ENCODE data around the gene RAB43. TPM values are rescaled to one million over a fixed set of nuclear protein-coding genes. Genes with fewer than 3 reads are reported as not detected.
A peak's percentile ranks its signal among the peaks of the same experiment; 100 is the strongest.

Gene RAB43
- total RNA-seq, 2 donors from 2014 or later = 34.5 to 38.1 TPM

- no peaks in the 10 kb centered on the region for H3K9me3 ChIP-seq (ENCODE audit: control insufficient read depth, low read length)
- Mint-ChIP-seq H3K9me3 (peaks cover 5% of the 10 kb centered on the region), H3K4me3 (no peak overlapping the region), H3K36me3 (ENCODE audit: low read depth) (no peaks in the 10 kb centered on the region), H3K4me1 (peaks cover 10% of the 10 kb centered on the region), H3K27me3 (ENCODE audit: insufficient read depth) (peaks cover 21% of the 10 kb centered on the region), H3K27ac (no peak overlapping the region)
- TF ChIP-seq, protein P1, sequence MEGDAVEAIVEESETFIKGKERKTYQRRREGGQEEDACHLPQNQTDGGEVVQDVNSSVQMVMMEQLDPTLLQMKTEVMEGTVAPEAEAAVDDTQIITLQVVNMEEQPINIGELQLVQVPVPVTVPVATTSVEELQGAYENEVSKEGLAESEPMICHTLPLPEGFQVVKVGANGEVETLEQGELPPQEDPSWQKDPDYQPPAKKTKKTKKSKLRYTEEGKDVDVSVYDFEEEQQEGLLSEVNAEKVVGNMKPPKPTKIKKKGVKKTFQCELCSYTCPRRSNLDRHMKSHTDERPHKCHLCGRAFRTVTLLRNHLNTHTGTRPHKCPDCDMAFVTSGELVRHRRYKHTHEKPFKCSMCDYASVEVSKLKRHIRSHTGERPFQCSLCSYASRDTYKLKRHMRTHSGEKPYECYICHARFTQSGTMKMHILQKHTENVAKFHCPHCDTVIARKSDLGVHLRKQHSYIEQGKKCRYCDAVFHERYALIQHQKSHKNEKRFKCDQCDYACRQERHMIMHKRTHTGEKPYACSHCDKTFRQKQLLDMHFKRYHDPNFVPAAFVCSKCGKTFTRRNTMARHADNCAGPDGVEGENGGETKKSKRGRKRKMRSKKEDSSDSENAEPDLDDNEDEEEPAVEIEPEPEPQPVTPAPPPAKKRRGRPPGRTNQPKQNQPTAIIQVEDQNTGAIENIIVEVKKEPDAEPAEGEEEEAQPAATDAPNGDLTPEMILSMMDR (conservative IDR thresholded peaks at IDR 0.05) = peak; percentile 53
- no peak overlapping the region for H3K4me3 ChIP-seq (ENCODE audit: low read length)
- no peak overlapping the region for H3K27ac ChIP-seq (ENCODE audit: low read depth, low read length)
- no peak overlapping the region for H3K9ac ChIP-seq (ENCODE audit: extremely low read depth, low read length, poor library complexity, severe bottlenecking)
- WGBS, 2 experiments (ENCODE audit: insufficient coverage in 1 of 2, insufficient read length in 1 of 2) = 90 to 93% methylated on average over 15 of the region's 15 CpGs
- peak; percentile 62 for DNase-seq
- no peaks in the 10 kb centered on the region for H3K27me3 ChIP-seq (ENCODE audit: control insufficient read depth, insufficient read depth, low read length, poor library complexity, severe bottlenecking)
- H3K36me3 ChIP-seq (ENCODE audit: control insufficient read depth, insufficient read depth, low read length) = no peaks in the 10 kb centered on the region
- H3K4me1 ChIP-seq (ENCODE audit: control insufficient read depth, insufficient read depth, low read length) = no peaks in the 10 kb centered on the region
Measured at GRCh38 chr3:129040579-129041300, 80.9 kb downstream of the RAB43 start.

- Mint-ChIP-seq H3K36me3 (ENCODE audit: low read depth) (no peaks in the 10 kb centered on the region), H3K9me3 (peaks cover 5% of the 10 kb centered on the region), H3K4me1 (peaks cover 10% of the 10 kb centered on the region), H3K27ac (no peak overlapping the region), H3K27me3 (ENCODE audit: insufficient read depth) (peaks cover 16% of the 10 kb centered on the region), H3K4me3 (no peak overlapping the region)
- no peaks in the 10 kb centered on the region for H3K27me3 ChIP-seq (ENCODE audit: control insufficient read depth, insufficient read depth, low read length, poor library complexity, severe bottlenecking)
- H3K27ac ChIP-seq (ENCODE audit: low read depth, low read length) = no peak overlapping the region
- no peaks in the 10 kb centered on the region for H3K4me1 ChIP-seq (ENCODE audit: control insufficient read depth, insufficient read depth, low read length)
- WGBS, 2 experiments (ENCODE audit: insufficient coverage in 1 of 2, insufficient read length in 1 of 2) = 87 to 100% methylated on average over 1 to 3 of the region's 3 CpGs
- no peaks in the 10 kb centered on the region for H3K9me3 ChIP-seq (ENCODE audit: control insufficient read depth, low read length)
- no peak overlapping the region for H3K9ac ChIP-seq (ENCODE audit: extremely low read depth, low read length, poor library complexity, severe bottlenecking)
- H3K4me3 ChIP-seq (ENCODE audit: low read length) = no peak overlapping the region
- no peaks in the 10 kb centered on the region for H3K36me3 ChIP-seq (ENCODE audit: control insufficient read depth, insufficient read depth, low read length)
- DNase-seq = peak; percentile 42
- TF ChIP-seq, protein P1 (conservative IDR thresholded peaks at IDR 0.05) = no peak
Measured at GRCh38 chr3:129040039-129040336, 81.6 kb downstream of the RAB43 start.

GRCh38 chr3:129039271-129040038 is 82.1 kb downstream of the RAB43 start:
- Histone ChIP-seq H3K4me3 (ENCODE audit: low read length) (no peak overlapping the region), H3K36me3 (ENCODE audit: control insufficient read depth, insufficient read depth, low read length) (no peaks in the 10 kb centered on the region), H3K9ac (ENCODE audit: extremely low read depth, low read length, poor library complexity, severe bottlenecking) (no peak overlapping the region), H3K4me1 (ENCODE audit: control insufficient read depth, insufficient read depth, low read length) (no peaks in the 10 kb centered on the region), H3K27ac (ENCODE audit: low read depth, low read length) (no peak overlapping the region), H3K27me3 (ENCODE audit: control insufficient read depth, insufficient read depth, low read length, poor library complexity, severe bottlenecking) (no peaks in the 10 kb centered on the region), H3K9me3 (ENCODE audit: control insufficient read depth, low read length) (no peaks in the 10 kb centered on the region)
- TF ChIP-seq, protein P1 (conservative IDR thresholded peaks at IDR 0.05) = no peak
- H3K4me3 Mint-ChIP-seq = no peak overlapping the region
- WGBS, 2 experiments (ENCODE audit: insufficient coverage in 1 of 2, insufficient read length in 1 of 2) = 92 to 93% methylated on average over 10 to 14 of the region's 14 CpGs
- no peaks in the 10 kb centered on the region for H3K36me3 Mint-ChIP-seq (ENCODE audit: low read depth)
- H3K9me3 Mint-ChIP-seq = peaks cover under 1% of the 10 kb centered on the region
- H3K27me3 Mint-ChIP-seq (ENCODE audit: insufficient read depth) = peaks cover 11% of the 10 kb centered on the region
- H3K4me1 Mint-ChIP-seq = peaks cover 10% of the 10 kb centered on the region
- DNase-seq = peak; percentile 53
- H3K27ac Mint-ChIP-seq = no peak overlapping the region
